ENCODE measurements around the gene HCST. TPM values are rescaled to one million over a fixed set of nuclear protein-coding genes. Genes with fewer than 3 reads are reported as not detected.
A peak's percentile ranks its signal among the peaks of the same experiment; 100 is the strongest.

HCST gene
- total RNA-seq, 2 donors from 2014 or later: 56.1 to 71.9 TPM

DNA sequence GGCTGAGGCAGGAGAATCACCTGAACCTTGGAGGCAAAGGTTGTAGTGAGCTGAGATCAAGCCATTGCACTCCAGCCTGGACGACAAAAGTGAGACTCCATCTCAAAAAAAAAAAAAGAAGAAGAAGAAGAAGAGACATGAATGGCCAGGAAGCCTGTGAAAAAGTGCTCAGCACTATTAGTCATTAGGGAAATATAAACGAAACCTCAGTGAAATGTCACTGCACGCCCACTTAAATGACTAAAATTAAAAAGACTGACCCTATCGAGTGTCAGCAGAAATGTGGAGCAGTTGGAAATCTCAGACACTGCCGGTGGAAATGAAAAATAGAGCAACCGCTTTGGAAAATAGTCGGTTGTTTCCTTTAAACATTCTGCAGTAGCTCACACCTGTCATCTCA, 11.3 kb downstream of the HCST start:
- H3K27ac Mint-ChIP-seq: peak overlapping the region; percentile 16
- no peaks in the 10 kb centered on the region for H3K27me3 Mint-ChIP-seq (ENCODE audit: low read depth)
- DNase-seq (no peak), ATAC-seq (replicated peaks in 1 of 2) (peak in 1 of 2 donors; percentile 51)
- no peaks in the 10 kb centered on the region for H3K36me3 Mint-ChIP-seq (ENCODE audit: insufficient read depth in 2 of 2)
- peak overlapping the region in 1 of 2 donors; percentile 38 for H3K4me3 Mint-ChIP-seq
- no peaks in the 10 kb centered on the region for H3K9me3 Mint-ChIP-seq
- peaks cover 32% of the 10 kb centered on the region for H3K4me1 Mint-ChIP-seq (ENCODE audit: low read depth)

DNA sequence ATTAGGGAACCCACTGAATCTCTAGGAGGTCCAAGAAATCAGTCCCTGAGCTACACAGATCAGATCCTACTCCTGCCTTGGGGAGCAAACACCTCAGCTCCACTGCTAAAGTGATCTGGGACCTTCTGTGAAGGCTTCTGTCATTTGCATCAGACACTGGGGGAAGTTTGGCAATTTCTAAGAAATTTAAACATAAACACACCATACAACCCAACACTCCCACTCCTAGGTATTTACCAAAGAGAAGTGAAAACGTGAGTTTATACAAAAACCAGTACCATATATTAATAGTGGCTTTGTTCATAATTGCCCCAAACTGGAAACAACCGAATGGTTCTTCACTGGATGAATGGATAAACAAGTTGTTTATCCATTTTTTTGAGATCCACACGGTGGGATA, 13.1 kb downstream of the HCST start:
- ATAC-seq (replicated peaks in 1 of 2): peak in 1 of 2 donors; percentile 30
- no peaks in the 10 kb centered on the region for H3K9me3 Mint-ChIP-seq
- H3K4me1 Mint-ChIP-seq (ENCODE audit: low read depth): peaks cover 21% of the 10 kb centered on the region

DNA sequence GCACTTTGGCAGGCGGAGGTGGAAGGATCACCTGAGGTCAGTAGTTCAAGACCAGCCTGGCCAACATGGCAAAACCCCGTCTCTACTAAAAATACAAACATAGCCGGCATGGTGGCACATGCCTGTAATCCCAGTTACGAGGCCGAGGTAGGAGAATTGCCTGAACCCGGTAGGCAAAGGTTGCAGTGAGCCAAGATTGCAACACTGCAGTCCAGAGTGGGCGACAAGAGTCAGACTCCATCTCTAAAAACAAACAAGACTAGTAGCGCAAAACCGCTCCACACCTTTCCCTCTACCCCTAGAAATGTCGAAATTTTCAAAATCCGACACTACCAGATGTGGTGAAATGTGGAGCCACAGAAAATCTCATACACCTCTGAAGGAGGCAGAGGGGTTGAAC, 17.0 kb downstream of the HCST start:
- peaks cover 6% of the 10 kb centered on the region for H3K4me1 Mint-ChIP-seq (ENCODE audit: low read depth)
- DNase-seq (no peak), ATAC-seq (replicated peaks in 1 of 2) (no peak)
- H3K27ac Mint-ChIP-seq: no peak overlapping the region
- no peaks in the 10 kb centered on the region for H3K36me3 Mint-ChIP-seq (ENCODE audit: insufficient read depth in 2 of 2)
- H3K9me3 Mint-ChIP-seq: no peaks in the 10 kb centered on the region
- no peak overlapping the region for H3K4me3 Mint-ChIP-seq
- H3K27me3 Mint-ChIP-seq (ENCODE audit: low read depth): no peaks in the 10 kb centered on the region

More for the DNA sequence above, 13.1 kb downstream of the HCST start:
- no peak overlapping the region for H3K4me3 Mint-ChIP-seq
- H3K36me3 Mint-ChIP-seq (ENCODE audit: insufficient read depth in 2 of 2): no peaks in the 10 kb centered on the region
- H3K27me3 Mint-ChIP-seq (ENCODE audit: low read depth): no peaks in the 10 kb centered on the region
- no peak for DNase-seq
- H3K27ac Mint-ChIP-seq: no peak overlapping the region

- Mint-ChIP-seq H3K9me3 (peaks cover 7 to 9% of the 10 kb centered on the region in 2 donors), H3K27ac (no peak overlapping the region), H3K4me1 (ENCODE audit: low read depth) (no peaks in the 10 kb centered on the region), H3K27me3 (ENCODE audit: low read depth) (no peaks in the 10 kb centered on the region), H3K4me3 (no peak overlapping the region), H3K36me3 (ENCODE audit: insufficient read depth in 2 of 2) (peaks cover 9 to 11% of the 10 kb centered on the region in 2 donors)
- DNase-seq (no peak), ATAC-seq (replicated peaks in 1 of 2) (no peak)
These were observed 18.7 kb downstream of the HCST start for GRCh38 chr19:35921012-35921411.

DNA sequence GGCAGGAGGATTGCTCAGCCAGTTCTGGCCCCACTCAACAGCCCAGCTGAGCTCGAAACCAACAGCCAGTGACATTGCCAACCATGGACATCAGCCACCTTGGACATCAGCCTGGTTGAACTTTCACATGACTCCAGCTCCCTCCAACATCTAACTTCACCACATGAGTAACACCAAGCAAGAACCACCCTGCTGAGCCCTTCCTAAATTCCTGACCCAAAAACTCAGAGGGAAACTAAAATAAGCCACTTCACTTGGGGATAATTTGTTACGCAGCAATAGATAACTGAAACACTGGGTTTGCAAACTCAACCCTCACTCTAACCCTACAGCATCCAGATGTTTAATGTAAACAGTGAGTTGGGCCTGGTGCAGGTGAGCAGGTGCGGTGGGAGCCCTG, 23.2 kb downstream of the HCST start:
- Mint-ChIP-seq H3K4me1 (ENCODE audit: low read depth) (peaks cover 10% of the 10 kb centered on the region), H3K27me3 (ENCODE audit: low read depth) (no peaks in the 10 kb centered on the region), H3K27ac (no peak overlapping the region), H3K9me3 (peaks cover 11% of the 10 kb centered on the region in 2 donors), H3K36me3 (ENCODE audit: insufficient read depth in 2 of 2) (peaks cover 11 to 15% of the 10 kb centered on the region in 2 donors), H3K4me3 (no peak overlapping the region)
- ATAC-seq (replicated peaks in 1 of 2): no peak
- no peak for DNase-seq

DNA sequence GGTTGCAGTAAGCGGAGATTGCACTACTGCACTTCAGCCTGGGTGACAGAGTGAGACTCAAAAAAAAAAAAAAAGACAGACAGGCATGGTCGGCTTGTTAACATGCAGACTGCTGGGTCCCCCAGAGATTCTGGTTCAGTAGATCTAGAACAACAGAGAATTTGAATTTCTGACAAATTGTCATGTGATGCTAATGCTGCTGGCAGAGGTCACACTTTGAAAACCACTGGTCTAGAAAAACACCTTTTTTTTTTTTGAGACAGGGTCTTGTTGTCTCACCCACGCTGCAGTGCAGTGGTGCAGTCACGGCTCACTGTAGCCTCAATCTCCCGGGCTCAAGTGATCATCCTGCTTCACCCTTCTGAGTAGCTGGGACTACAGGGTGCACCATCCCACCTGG, 26.2 kb downstream of the HCST start:
- no peak for ATAC-seq (replicated peaks in 1 of 2)
- H3K4me3 Mint-ChIP-seq: no peak overlapping the region
- peaks cover 11% of the 10 kb centered on the region in 2 donors for H3K9me3 Mint-ChIP-seq
- peaks cover 11 to 15% of the 10 kb centered on the region in 2 donors for H3K36me3 Mint-ChIP-seq (ENCODE audit: insufficient read depth in 2 of 2)
- H3K4me1 Mint-ChIP-seq (ENCODE audit: low read depth): peaks cover 26% of the 10 kb centered on the region
- DNase-seq: no peak
- no peaks in the 10 kb centered on the region for H3K27me3 Mint-ChIP-seq (ENCODE audit: low read depth)
- no peak overlapping the region for H3K27ac Mint-ChIP-seq

GRCh38 chr19:35929876-35930275, 27.5 kb downstream of the HCST start:
- H3K9me3 Mint-ChIP-seq: peaks cover 11% of the 10 kb centered on the region in 2 donors
- H3K4me3 Mint-ChIP-seq: peak overlapping the region; percentile 20 to 62
- peaks cover 11 to 15% of the 10 kb centered on the region in 2 donors for H3K36me3 Mint-ChIP-seq (ENCODE audit: insufficient read depth in 2 of 2)
- no peak for ATAC-seq (replicated peaks in 1 of 2)
- H3K27me3 Mint-ChIP-seq (ENCODE audit: low read depth): no peaks in the 10 kb centered on the region
- peak overlapping the region; percentile 79 for H3K27ac Mint-ChIP-seq
- peaks cover 26% of the 10 kb centered on the region for H3K4me1 Mint-ChIP-seq (ENCODE audit: low read depth)
- DNase-seq: no peak

DNA sequence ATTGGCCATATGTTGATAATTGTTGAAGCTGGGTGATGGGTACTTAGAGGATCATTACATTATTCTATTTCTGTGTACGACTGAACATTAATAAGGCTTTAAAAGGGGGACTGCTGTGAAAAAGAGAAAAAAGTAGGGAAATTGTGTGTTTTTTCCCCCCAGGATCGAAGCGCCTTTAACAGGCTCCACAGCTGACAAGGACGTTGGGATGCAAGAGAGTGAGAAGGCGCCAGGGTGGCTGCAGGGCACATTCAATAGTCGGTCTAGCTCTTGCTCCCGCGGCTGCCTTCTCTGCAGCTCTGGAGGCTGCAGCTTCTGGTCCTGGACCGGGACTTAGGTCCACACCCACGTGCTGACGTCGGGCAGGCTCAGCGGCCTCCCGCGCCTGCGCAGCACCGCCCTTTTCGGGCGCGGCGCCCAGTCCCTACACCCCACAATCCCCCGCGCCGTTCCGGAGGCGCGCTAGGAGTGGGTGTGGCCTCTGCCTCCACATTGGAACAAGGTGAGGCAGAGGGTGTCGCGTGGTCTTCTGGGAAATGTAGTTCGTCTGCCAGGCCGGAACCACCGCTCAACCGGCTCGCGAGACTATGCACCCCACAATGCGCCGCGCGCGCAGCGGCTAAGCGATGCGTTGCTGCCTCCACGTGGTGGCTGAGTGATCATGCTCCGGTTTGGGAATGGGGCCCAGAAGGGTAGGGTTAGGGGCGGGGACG, 29.0 kb downstream of the HCST start:
- Mint-ChIP-seq H3K4me1 (ENCODE audit: low read depth) (peaks cover 32% of the 10 kb centered on the region), H3K27me3 (ENCODE audit: low read depth) (no peaks in the 10 kb centered on the region), H3K9me3 (peaks cover 0 to 1% of the 10 kb centered on the region in 2 donors), H3K4me3 (peak overlapping the region; percentile 80 to 92), H3K27ac (peak overlapping the region; percentile 83), H3K36me3 (ENCODE audit: insufficient read depth in 2 of 2) (peaks cover 0 to under 1% of the 10 kb centered on the region in 2 donors)
- ATAC-seq (replicated peaks in 1 of 2) (peak; percentile 97), DNase-seq (peak; percentile 99 to 100)

- ATAC-seq (replicated peaks in 1 of 2): peak; percentile 9 to 18
- H3K4me1 Mint-ChIP-seq (ENCODE audit: low read depth): peaks cover 32% of the 10 kb centered on the region
- H3K9me3 Mint-ChIP-seq: peaks cover 0 to 1% of the 10 kb centered on the region in 2 donors
- peak overlapping the region; percentile 71 to 92 for H3K4me3 Mint-ChIP-seq
- no peaks in the 10 kb centered on the region for H3K36me3 Mint-ChIP-seq (ENCODE audit: insufficient read depth in 2 of 2)
- no peak overlapping the region for H3K27ac Mint-ChIP-seq
- no peak for DNase-seq
- no peaks in the 10 kb centered on the region for H3K27me3 Mint-ChIP-seq (ENCODE audit: low read depth)
These were observed 29.5 kb downstream of the HCST start for GRCh38 chr19:35931874-35932202.

DNA sequence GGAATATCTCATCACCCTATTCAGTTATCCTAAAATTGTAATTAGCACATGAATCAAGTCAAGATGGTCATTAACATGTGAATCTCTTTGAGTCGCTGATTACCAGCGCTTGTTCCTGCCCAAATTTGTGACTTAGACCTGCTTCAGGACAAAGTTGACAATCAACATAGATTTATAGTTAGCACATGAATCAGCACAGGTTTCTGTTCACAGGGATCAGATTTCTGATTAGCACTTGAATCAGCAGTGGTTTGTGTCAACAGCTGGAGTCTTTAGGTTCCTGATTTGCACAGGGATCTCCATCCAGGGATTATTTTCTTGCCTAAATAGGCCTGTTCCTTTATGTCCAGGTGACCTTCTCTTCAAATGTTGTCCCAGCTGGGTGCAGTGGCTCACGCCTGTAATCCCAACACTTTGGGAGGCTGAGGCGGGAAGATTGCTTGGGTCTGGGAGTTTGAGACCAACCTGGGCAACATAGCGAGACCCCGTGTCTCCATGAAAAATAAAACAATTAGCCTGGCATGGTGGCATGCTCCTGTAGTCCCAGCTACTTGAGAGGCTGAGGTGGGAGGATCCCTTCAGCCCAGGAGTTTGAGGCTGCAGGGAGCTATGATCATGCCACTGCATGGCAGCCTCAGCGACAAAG, 30.1 kb downstream of the HCST start:
- peaks cover 37% of the 10 kb centered on the region for H3K4me1 Mint-ChIP-seq (ENCODE audit: low read depth)
- H3K27ac Mint-ChIP-seq: no peak overlapping the region
- no peak for DNase-seq

GRCh38 chr19:35935911-35936737, 33.8 kb downstream of the HCST start, which contains the start of gene LRFN3:
Gene LRFN3, plus strand, starts transcription at chr19:35936374. Its CDS starts 3,052 bp downstream, at chr19:35939426.
- peak within 1 kb of the TSS; percentile 93 for H3K27ac Mint-ChIP-seq
- no peaks in the 10 kb centered on the region for H3K36me3 Mint-ChIP-seq (ENCODE audit: insufficient read depth in 2 of 2)
- peak within 1 kb of the TSS; percentile 83 to 90 for H3K4me3 Mint-ChIP-seq
- no peaks in the 10 kb centered on the region for H3K27me3 Mint-ChIP-seq (ENCODE audit: low read depth)
- H3K9me3 Mint-ChIP-seq: no peaks in the 10 kb centered on the region
- H3K4me1 Mint-ChIP-seq (ENCODE audit: low read depth): peaks cover 38% of the 10 kb centered on the region
- DNase-seq: peak; percentile 70 to 73
- peak; percentile 20 to 36 for ATAC-seq (replicated peaks in 1 of 2)

More for the DNA sequence above, 30.1 kb downstream of the HCST start:
- Mint-ChIP-seq H3K27me3 (ENCODE audit: low read depth) (no peaks in the 10 kb centered on the region), H3K4me3 (peak overlapping the region; percentile 71 to 92), H3K9me3 (peaks cover 0 to 1% of the 10 kb centered on the region in 2 donors), H3K36me3 (ENCODE audit: insufficient read depth in 2 of 2) (no peaks in the 10 kb centered on the region)
- ATAC-seq (replicated peaks in 1 of 2): no peak

DNA sequence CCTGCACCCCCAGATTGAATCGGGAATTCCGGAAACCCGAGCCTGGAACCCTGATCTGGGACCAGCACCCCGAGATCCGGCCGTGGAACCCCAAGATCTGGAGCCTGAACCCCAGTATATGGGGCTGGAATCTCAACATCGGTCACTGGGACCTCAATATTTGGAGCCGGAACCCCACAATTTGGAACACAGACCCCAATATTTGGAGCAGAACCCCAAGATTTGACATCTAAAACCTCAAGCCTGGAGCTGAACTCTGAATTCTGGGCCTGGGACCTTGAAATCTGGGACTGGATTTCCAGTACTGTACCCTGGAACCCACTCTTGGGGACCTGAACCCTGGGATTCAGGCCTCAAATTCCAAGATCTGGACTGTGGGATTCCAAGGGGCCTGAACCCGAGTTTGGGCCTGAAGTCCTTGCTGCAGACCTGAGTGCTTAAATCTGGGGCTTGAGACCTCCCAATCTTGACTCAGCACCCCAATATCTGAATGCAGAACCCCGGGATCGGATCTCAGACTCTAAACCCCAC, 34.5 kb downstream of the HCST start:
- Mint-ChIP-seq H3K4me3 (peak overlapping the region; percentile 77 to 85), H3K4me1 (ENCODE audit: low read depth) (peaks cover 33% of the 10 kb centered on the region), H3K27me3 (ENCODE audit: low read depth) (no peaks in the 10 kb centered on the region), H3K27ac (no peak overlapping the region), H3K9me3 (no peaks in the 10 kb centered on the region), H3K36me3 (ENCODE audit: insufficient read depth in 2 of 2) (no peaks in the 10 kb centered on the region)
- DNase-seq: no peak
- no peak for ATAC-seq (replicated peaks in 1 of 2)
